Stomach (tissue), 9 donors: Measurements from ENCODE around the gene DMWD. TPM values are rescaled to one million over a fixed set of nuclear protein-coding genes. Genes with fewer than 3 reads are reported as not detected.

ENCODE experiments used
- DNase-seq, 2 donors: peaks; one replicate each; pipeline versions ENCODE4 v3.0.0 to v3.0.0-alpha.2; 2013 to 2019
- H3K27ac ChIP-seq, 5 donors: fragments of 200-600 bp in 4 of 5; sonication (generic) in 4 of 5; one replicate each; pipeline ENCODE4 v1.5.1; 2013 to 2019; ENCODE audit warnings: mild to moderate bottlenecking in 1 of 5, moderate library complexity in 1 of 5
- H3K27me3 ChIP-seq, 3 donors: fragments of 200-600 bp; sonication (generic); one replicate each; pipeline ENCODE4 v1.5.1; 2017 to 2019; ENCODE audit warnings: mixed run types in 1 of 3
- H3K36me3 ChIP-seq, 4 donors: fragments of 200-600 bp; sonication (generic); 1 replicate in 3 of 4; 2 replicates in 1 of 4; pipeline ENCODE4 v1.5.1; 2016 to 2019
- H3K4me1 ChIP-seq, 4 donors: fragments of 200-600 bp; sonication (generic); one replicate each; pipeline ENCODE4 v1.5.1; 2016 to 2019
- H3K4me3 ChIP-seq, 4 donors: fragments of 200-600 bp; sonication (generic) in 3 of 4; one replicate each; pipeline ENCODE4 v1.5.1; 2016 to 2019; ENCODE audit warnings: mild to moderate bottlenecking in 1 of 4
- H3K9me3 ChIP-seq, 4 donors: fragments of 200-600 bp; sonication (generic); one replicate each; pipeline ENCODE4 v1.5.1; 2016 to 2019
- EP300 ChIP-seq: sonication (generic); formaldehyde crosslinking; IDR thresholded peaks from one replicate; pipeline ENCODE4 v1.6.1; 2017; ENCODE audit warnings: antibody characterized with exemption
- POLR2A ChIP-seq, 4 donors: fragments of 450-650 bp; IDR thresholded peaks; one replicate each; pipeline ENCODE4 v1.6.1; 2016; ENCODE audit warnings: antibody characterized with exemption in 4 of 4, control low read depth in 2 of 4, mild to moderate bottlenecking in 1 of 4, moderate library complexity in 1 of 4
- POLR2AphosphoS5 ChIP-seq, 3 donors: sonication (generic); formaldehyde crosslinking; IDR thresholded peaks; one replicate each; pipeline ENCODE4 v1.6.1; 2016; ENCODE audit warnings: antibody characterized with exemption in 3 of 3
- WGBS, 5 donors: extraction: QIAGEN DNeasy Blood & Tissue Kit in 3 of 5; methylation state at CpG; one replicate each; pipeline versions ENCODE4 v1.1.5 to v1.1.7; 2013 to 2018; 5-methylcytosine and 5-hydroxymethylcytosine counted together
- intact Hi-C: fragments of 100-400 bp; cut with DNase I; formaldehyde crosslinking; loops from one replicate; pipeline ENCODE4 v1.15.1; 2023; ENCODE audit warnings: low total_unique reads
- polyA plus RNA-seq, 3 donors: library from polyadenylated mRNA; stranded (reverse); fragments of 200-250 nt; gene quantifications; one replicate each; pipeline ENCODE4 v1.2.3, GENCODE V29; 2013
- total RNA-seq, 5 donors: library from RNA; depleted of rRNA; stranded (reverse); fragments of >200 nt; gene quantifications; one replicate each; pipeline versions ENCODE4 v1.1.0 to v1.2.3, GENCODE V29; 2014 to 2016
- TF ChIP-seq, protein P1 (sequence below), 7 experiments: fragments of 450-650 bp in 4 of 7; fragments of 200-600 bp in 3 of 7; sonication (generic) in 3 of 7; IDR thresholded peaks; one replicate each; pipeline ENCODE4 v1.5.1; 2016 to 2019; ENCODE audit warnings: antibody characterized with exemption in 7 of 7, control low read depth in 2 of 7, mild to moderate bottlenecking in 1 of 7
- donor health status: healthy with polysubstance abuse.
- donor health status: Bipolar disorder and iron deficiency.
- donor health status: healthy.

The DMWD gene
- total and polyA plus RNA-seq, 8 donors, result 5.3 to 52.1 (median 17.2) TPM

DNA sequence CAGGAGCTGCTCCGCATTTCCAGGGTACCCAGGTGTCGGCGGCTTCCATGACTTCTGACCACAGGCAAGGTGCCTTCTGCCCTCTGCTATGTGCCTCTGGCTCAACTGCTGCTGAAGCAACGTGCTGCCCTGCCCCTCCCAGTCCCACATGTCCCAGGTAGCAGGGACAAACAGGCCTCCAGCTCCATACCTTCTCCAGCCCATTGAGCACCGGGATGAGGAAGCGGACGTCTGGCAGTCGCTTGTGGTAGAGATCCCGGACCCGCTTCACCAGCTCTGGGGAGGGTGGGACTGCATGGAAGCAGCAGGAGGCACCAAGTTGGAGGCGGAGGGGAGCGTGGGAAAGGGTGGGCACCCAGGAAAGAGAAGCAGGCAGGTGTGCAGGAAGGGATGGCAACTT lies 30.5 kb upstream of the DMWD start:
- H3K9me3 ChIP-seq, result no peaks in the 10 kb centered on the region
- DNase-seq, result no peak
- H3K36me3 ChIP-seq, result peaks cover 54 to 97% (median 91%) of the 10 kb centered on the region in 4 donors
- TF ChIP-seq, protein P1, sequence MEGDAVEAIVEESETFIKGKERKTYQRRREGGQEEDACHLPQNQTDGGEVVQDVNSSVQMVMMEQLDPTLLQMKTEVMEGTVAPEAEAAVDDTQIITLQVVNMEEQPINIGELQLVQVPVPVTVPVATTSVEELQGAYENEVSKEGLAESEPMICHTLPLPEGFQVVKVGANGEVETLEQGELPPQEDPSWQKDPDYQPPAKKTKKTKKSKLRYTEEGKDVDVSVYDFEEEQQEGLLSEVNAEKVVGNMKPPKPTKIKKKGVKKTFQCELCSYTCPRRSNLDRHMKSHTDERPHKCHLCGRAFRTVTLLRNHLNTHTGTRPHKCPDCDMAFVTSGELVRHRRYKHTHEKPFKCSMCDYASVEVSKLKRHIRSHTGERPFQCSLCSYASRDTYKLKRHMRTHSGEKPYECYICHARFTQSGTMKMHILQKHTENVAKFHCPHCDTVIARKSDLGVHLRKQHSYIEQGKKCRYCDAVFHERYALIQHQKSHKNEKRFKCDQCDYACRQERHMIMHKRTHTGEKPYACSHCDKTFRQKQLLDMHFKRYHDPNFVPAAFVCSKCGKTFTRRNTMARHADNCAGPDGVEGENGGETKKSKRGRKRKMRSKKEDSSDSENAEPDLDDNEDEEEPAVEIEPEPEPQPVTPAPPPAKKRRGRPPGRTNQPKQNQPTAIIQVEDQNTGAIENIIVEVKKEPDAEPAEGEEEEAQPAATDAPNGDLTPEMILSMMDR (IDR thresholded peaks at IDR 0.05), result no peak
- no peak for TF ChIP-seq POLR2AphosphoS5 (IDR thresholded peaks at IDR 0.05)
- no peak overlapping the region for H3K27ac ChIP-seq
- H3K4me3 ChIP-seq, result no peak overlapping the region
- peaks cover 0 to 21% (median 15%) of the 10 kb centered on the region in 4 donors for H3K4me1 ChIP-seq
- 90 to 98% (median 94%) methylated on average over 12 of the region's 12 CpGs for WGBS, 5 donors
- H3K27me3 ChIP-seq, result no peaks in the 10 kb centered on the region
- intact Hi-C loops, result no loop called here

DNA sequence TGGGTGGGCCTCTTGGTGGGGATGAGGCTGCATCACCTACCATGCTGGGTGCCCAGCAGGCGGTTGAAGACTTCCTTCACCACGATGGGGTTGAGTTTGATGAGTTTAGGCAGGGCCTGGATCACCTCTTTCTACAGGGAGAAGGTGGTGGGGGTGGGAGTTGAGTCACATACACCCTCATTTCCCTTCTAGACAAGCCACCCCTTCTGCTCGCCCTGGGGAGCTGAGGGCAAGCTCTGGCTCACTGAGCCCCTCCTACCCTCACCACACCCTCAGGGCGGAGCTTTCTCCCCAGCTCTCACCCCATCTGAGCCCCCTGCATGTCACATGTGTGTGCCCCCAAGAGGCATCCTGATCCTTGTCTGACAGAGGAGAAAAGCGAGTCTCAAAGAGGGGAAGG lies 30.1 kb upstream of the DMWD start:
- peaks cover 49 to 97% (median 88%) of the 10 kb centered on the region in 4 donors for H3K36me3 ChIP-seq
- H3K27me3 ChIP-seq, result no peaks in the 10 kb centered on the region
- TF ChIP-seq POLR2AphosphoS5 (IDR thresholded peaks at IDR 0.05) (no peak), EP300 (no peak), POLR2A (IDR thresholded peaks at IDR 0.05) (no peak)
- TF ChIP-seq, protein P1 (IDR thresholded peaks at IDR 0.05), result no peak
- no peak overlapping the region for H3K4me3 ChIP-seq
- no peak for DNase-seq
- intact Hi-C loops, result no loop called here
- H3K4me1 ChIP-seq, result peaks cover 0 to 21% (median 15%) of the 10 kb centered on the region in 4 donors
- H3K9me3 ChIP-seq, result no peaks in the 10 kb centered on the region
- H3K27ac ChIP-seq, result no peak overlapping the region
- WGBS, 5 donors, result 90 to 100% (median 94%) methylated on average over 4 to 5 of the region's 5 CpGs

DNA sequence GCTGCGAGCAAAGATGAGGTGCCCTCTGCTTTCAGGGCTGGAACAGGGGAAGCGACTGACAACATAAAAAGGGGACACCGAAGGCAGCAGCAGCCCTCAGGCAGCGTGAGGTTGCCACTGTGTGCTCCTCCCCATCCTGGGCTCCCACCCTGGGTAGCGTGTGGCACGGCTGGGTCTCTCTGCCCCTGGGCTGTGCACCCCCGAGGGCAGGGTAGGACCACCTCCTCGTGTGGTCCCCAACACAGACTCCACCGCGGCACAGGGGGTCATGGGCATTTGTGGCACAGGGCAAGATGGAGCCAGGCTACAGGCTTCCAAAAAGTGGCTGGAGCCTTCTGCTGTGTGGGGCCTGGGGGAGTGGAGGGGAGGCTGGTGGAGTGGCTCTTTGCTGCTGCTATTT lies 28.9 kb upstream of the DMWD start:
- TF ChIP-seq POLR2AphosphoS5 (IDR thresholded peaks at IDR 0.05) (no peak), EP300 (no peak), POLR2A (IDR thresholded peaks at IDR 0.05) (no peak)
- TF ChIP-seq, protein P1 (IDR thresholded peaks at IDR 0.05), result no peak
- intact Hi-C loops, result no loop called here
- no peaks in the 10 kb centered on the region for H3K27me3 ChIP-seq

DNA sequence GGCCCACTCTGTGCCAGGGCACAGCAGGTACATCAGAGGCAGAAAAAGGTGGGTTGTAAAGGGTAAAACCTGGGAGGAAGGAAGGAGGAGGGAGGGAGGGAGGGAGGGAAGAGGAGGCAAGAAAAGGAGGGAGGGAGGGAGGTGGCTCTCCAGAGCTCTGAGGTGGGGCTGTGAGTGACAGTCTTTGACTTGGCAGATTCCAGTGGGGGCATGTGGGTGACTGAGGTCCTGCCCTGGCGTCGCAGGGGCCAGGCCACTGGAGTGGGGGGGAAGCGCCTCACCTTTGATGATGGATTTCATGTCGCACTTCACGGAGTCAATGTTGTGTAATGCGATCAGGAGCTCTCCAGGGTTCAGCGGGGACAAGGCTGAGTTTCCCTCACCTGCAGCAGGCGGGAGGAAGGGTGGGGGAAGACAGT lies 28.5 kb upstream of the DMWD start:
- H3K9me3 ChIP-seq, result no peaks in the 10 kb centered on the region
- no peak for TF ChIP-seq EP300
- TF ChIP-seq POLR2AphosphoS5 (IDR thresholded peaks at IDR 0.05), result no peak
- no peak for TF ChIP-seq POLR2A (IDR thresholded peaks at IDR 0.05)
- TF ChIP-seq, protein P1 (IDR thresholded peaks at IDR 0.05), result no peak
- intact Hi-C loops, result no loop called here
- H3K27ac ChIP-seq, result no peak overlapping the region
- H3K27me3 ChIP-seq, result peaks cover 0 to under 1% (median 0%) of the 10 kb centered on the region in 3 donors
- 65 to 81% (median 78%) methylated on average over 8 of the region's 8 CpGs for WGBS, 5 donors
- H3K36me3 ChIP-seq, result peaks cover 36 to 84% (median 73%) of the 10 kb centered on the region in 4 donors
- no peak overlapping the region for H3K4me3 ChIP-seq
- DNase-seq, result peak in 1 of 2 donors; percentile 6
- peaks cover 0 to 29% (median 18%) of the 10 kb centered on the region in 4 donors for H3K4me1 ChIP-seq

More for the DNA sequence above, 28.9 kb upstream of the DMWD start:
- DNase-seq, result no peak
- H3K4me1 ChIP-seq, result peaks cover 0 to 24% (median 18%) of the 10 kb centered on the region in 4 donors
- WGBS, 5 donors, result 79 to 90% (median 90%) methylated on average over 10 of the region's 10 CpGs
- peaks cover 39 to 88% (median 78%) of the 10 kb centered on the region in 4 donors for H3K36me3 ChIP-seq
- H3K27ac ChIP-seq, result no peak overlapping the region
- H3K9me3 ChIP-seq, result no peaks in the 10 kb centered on the region
- no peak overlapping the region for H3K4me3 ChIP-seq
